ENCODE results near the gene ZGRF1. TPM values are rescaled to one million over a fixed set of nuclear protein-coding genes. Genes with fewer than 3 reads are reported as not detected.

The ZGRF1 gene
- polyA plus RNA-seq, 2 of the 4 experiments (the other 2 are of a cell fraction): 5.4 to 7.4 TPM

DNA sequence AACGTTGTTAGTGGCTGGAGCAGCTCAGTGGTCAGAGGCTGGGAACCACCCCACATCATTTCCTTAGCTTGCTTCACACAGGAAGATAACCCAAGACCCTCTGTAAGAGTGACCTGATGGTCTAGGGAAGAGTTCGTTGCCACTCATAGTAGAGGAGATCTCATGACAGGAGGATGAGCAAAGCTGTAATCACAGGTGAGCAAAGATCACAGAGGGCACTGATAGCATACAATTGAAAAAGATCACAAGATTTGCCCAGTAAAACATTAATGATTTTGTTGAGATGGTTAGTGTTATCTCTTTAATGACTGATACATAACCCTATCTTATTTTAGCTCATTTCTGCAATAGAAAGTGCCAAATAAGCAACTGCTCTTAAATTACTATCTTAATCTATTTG, 44.3 kb upstream of the ZGRF1 start:
- WGBS (ENCODE audit: missing lambda C conversion rate): 6% methylated on average over 2 of the region's 2 CpGs
- Histone ChIP-seq H3K4me2 (no peak overlapping the region), H3K4me1 (no peaks in the 10 kb centered on the region), H3K4me3 (no peak overlapping the region), H3K9me3 (no peaks in the 10 kb centered on the region), H3K27ac (no peak overlapping the region)
- TF ChIP-seq, protein P1, sequence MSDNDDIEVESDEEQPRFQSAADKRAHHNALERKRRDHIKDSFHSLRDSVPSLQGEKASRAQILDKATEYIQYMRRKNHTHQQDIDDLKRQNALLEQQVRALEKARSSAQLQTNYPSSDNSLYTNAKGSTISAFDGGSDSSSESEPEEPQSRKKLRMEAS (IDR thresholded peaks at IDR 0.05): no peak
- TF ChIP-seq ZSCAN20 (CRISPR knock-in tag; IDR thresholded peaks at IDR 0.05) (no peak), FOSB (CRISPR knock-in tag; IDR thresholded peaks at IDR 0.05) (no peak), MYC (IDR thresholded peaks at IDR 0.05; ENCODE audit: borderline replicate concordance, low read length) (no peak), HDAC2 (IDR thresholded peaks at IDR 0.05) (no peak), BHLHE40 (IDR thresholded peaks at IDR 0.05; ENCODE audit: low read depth, low read length) (no peak), MAZ (IDR thresholded peaks at IDR 0.05; ENCODE audit: borderline replicate concordance, low read depth, low read length) (no peak), CEBPB (IDR thresholded peaks at IDR 0.05) (no peak), TFCP2L1 (CRISPR knock-in tag; IDR thresholded peaks at IDR 0.05) (no peak), RAD21 (conservative IDR thresholded peaks at IDR 0.05 in 1 of 2, IDR thresholded peaks at IDR 0.05 in 1 of 2) (no peak), SMC3 (IDR thresholded peaks at IDR 0.05) (no peak), HOXA7 (CRISPR knock-in tag; IDR thresholded peaks at IDR 0.05) (no peak)
- TF ChIP-seq, protein P2, sequence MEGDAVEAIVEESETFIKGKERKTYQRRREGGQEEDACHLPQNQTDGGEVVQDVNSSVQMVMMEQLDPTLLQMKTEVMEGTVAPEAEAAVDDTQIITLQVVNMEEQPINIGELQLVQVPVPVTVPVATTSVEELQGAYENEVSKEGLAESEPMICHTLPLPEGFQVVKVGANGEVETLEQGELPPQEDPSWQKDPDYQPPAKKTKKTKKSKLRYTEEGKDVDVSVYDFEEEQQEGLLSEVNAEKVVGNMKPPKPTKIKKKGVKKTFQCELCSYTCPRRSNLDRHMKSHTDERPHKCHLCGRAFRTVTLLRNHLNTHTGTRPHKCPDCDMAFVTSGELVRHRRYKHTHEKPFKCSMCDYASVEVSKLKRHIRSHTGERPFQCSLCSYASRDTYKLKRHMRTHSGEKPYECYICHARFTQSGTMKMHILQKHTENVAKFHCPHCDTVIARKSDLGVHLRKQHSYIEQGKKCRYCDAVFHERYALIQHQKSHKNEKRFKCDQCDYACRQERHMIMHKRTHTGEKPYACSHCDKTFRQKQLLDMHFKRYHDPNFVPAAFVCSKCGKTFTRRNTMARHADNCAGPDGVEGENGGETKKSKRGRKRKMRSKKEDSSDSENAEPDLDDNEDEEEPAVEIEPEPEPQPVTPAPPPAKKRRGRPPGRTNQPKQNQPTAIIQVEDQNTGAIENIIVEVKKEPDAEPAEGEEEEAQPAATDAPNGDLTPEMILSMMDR (IDR thresholded peaks at IDR 0.05): no peak
- TF ChIP-seq, protein P3, sequence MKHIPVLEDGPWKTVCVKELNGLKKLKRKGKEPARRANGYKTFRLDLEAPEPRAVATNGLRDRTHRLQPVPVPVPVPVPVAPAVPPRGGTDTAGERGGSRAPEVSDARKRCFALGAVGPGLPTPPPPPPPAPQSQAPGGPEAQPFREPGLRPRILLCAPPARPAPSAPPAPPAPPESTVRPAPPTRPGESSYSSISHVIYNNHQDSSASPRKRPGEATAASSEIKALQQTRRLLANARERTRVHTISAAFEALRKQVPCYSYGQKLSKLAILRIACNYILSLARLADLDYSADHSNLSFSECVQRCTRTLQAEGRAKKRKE (CRISPR knock-in tag; IDR thresholded peaks at IDR 0.05; ENCODE audit: low read depth): no peak
- TF ChIP-seq, protein P4, sequence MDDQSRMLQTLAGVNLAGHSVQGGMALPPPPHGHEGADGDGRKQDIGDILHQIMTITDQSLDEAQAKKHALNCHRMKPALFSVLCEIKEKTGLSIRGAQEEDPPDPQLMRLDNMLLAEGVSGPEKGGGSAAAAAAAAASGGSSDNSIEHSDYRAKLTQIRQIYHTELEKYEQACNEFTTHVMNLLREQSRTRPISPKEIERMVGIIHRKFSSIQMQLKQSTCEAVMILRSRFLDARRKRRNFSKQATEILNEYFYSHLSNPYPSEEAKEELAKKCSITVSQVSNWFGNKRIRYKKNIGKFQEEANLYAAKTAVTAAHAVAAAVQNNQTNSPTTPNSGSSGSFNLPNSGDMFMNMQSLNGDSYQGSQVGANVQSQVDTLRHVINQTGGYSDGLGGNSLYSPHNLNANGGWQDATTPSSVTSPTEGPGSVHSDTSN (IDR thresholded peaks at IDR 0.05): no peak
- ATAC-seq (no peak), FAIRE-seq (no peak), DNase-seq (ENCODE audit: low read depth in 1 of 2, low spot score in 1 of 2) (no peak)
- ChIA-PET POLR2A (no interaction called here), CTCF (interaction anchor here (0.9 to 1.8 kb wide), 4 partner anchors 31 to 85 kb away, joined by 3 to 5 read pairs (median 4); no protein-coding TSS in a partner anchor)

DNA sequence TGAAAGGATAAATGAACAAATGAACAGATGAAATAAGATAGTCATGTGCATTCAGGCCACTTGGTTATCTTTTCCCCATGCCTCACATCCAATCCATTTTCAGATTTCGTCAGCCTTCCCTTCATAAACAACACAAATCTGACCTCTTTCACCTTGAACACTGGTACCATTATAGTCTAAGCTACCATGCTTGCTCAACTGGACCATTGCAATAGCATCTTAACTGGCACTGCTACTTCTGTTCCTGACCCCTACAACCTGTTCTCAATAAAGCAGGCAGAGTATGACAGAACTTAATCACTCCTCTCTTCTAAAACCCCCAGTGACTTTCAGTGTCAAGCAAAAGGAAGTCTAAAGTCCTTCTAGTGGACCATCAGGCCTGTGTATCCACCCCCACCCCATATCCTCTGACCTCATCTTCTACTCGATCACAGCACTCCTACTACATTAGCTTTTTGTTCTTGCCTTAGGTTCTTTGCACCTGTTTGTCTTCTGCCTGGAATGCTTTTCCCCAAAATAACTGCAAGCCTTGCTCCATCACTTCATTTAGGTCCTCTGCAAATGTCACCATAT, 40.9 kb upstream of the ZGRF1 start:
- H3K4me3 ChIP-seq: no peak overlapping the region
- no peaks in the 10 kb centered on the region for H3K9me3 ChIP-seq
- POLR2A ChIA-PET: no interaction called here
- no peaks in the 10 kb centered on the region for H3K4me1 ChIP-seq
- no peak for DNase-seq (ENCODE audit: low read depth in 1 of 2, low spot score in 1 of 2)
- no peak for ATAC-seq
- no peak overlapping the region for H3K4me2 ChIP-seq
- FAIRE-seq: no peak
- CTCF ChIA-PET: no interaction called here
- TF ChIP-seq PHF8 (IDR thresholded peaks at IDR 0.05; ENCODE audit: borderline replicate concordance, low read depth): no peak
- no peak overlapping the region for H3K27ac ChIP-seq
- 69% methylated on average over 2 of the region's 2 CpGs for WGBS (ENCODE audit: missing lambda C conversion rate)

DNA sequence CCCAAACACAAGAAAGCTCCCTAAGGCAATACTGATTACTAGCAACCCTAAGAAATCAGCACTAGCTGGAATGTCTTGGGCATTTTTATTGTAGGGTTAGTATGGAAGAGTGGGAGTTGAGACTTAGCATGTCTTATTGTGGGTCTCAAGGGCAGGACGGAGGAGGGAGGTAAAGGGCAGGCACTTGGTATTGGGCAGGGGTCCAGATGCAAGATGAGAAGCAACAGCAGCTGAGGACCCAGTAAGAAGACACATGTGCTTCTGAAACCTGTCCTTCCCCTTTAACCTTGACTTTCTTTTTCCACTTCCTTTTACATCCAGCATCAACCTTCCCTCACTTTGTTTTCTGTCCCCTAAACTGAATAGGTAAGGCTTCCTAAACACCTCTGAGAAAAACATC, 37.7 kb upstream of the ZGRF1 start:
- DNase-seq (ENCODE audit: low read depth in 1 of 2, low spot score in 1 of 2): no peak
- Histone ChIP-seq H3K9me3 (no peaks in the 10 kb centered on the region), H3K4me2 (no peak overlapping the region), H3K4me1 (no peaks in the 10 kb centered on the region), H3K27ac (no peak overlapping the region), H3K4me3 (no peak overlapping the region)
- ChIA-PET POLR2A (no interaction called here), CTCF (interaction anchor here (0.6 kb wide), 1 partner anchor 57 kb away, joined by 4 read pairs; no protein-coding TSS in a partner anchor)
- 35% methylated on average over 1 of the region's 1 CpG for WGBS (ENCODE audit: missing lambda C conversion rate)
- ATAC-seq: no peak
- TF ChIP-seq HOXA7 (CRISPR knock-in tag; IDR thresholded peaks at IDR 0.05): no peak
- no peak for TF ChIP-seq CEBPB (IDR thresholded peaks at IDR 0.05)
- TF ChIP-seq FOSL2 (IDR thresholded peaks at IDR 0.05): no peak
- TF ChIP-seq FOSL2 (CRISPR knock-in tag; IDR thresholded peaks at IDR 0.05): no peak
- TF ChIP-seq CHD4 (IDR thresholded peaks at IDR 0.05; ENCODE audit: borderline replicate concordance): no peak
- TF ChIP-seq, protein P5, sequence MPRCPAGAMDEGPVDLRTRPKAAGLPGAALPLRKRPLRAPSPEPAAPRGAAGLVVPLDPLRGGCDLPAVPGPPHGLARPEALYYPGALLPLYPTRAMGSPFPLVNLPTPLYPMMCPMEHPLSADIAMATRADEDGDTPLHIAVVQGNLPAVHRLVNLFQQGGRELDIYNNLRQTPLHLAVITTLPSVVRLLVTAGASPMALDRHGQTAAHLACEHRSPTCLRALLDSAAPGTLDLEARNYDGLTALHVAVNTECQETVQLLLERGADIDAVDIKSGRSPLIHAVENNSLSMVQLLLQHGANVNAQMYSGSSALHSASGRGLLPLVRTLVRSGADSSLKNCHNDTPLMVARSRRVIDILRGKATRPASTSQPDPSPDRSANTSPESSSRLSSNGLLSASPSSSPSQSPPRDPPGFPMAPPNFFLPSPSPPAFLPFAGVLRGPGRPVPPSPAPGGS (IDR thresholded peaks at IDR 0.05): no peak
- TF ChIP-seq KDM1A (IDR thresholded peaks at IDR 0.05; ENCODE audit: low read depth): no peak
- no peak for TF ChIP-seq HDAC2 (IDR thresholded peaks at IDR 0.05)
- TF ChIP-seq SMC3 (IDR thresholded peaks at IDR 0.05): no peak
- TF ChIP-seq CBX2 (IDR thresholded peaks at IDR 0.05; ENCODE audit: borderline replicate concordance, low read depth): no peak
- TF ChIP-seq ZC3H11A (IDR thresholded peaks at IDR 0.05): no peak
- TF ChIP-seq TP53 (CRISPR knock-in tag; IDR thresholded peaks at IDR 0.05): no peak
- TF ChIP-seq EHMT2 (IDR thresholded peaks at IDR 0.05; ENCODE audit: low read depth): no peak
- no peak for TF ChIP-seq MAZ (IDR thresholded peaks at IDR 0.05; ENCODE audit: borderline replicate concordance, low read depth, low read length)
- TF ChIP-seq JUNB (IDR thresholded peaks at IDR 0.05): no peak
- TF ChIP-seq RCOR1 (IDR thresholded peaks at IDR 0.05; ENCODE audit: low read depth, low read length): no peak
- no peak for TF ChIP-seq RNF2 (IDR thresholded peaks at IDR 0.05; ENCODE audit: borderline replicate concordance, low read depth)
- TF ChIP-seq NFE2L2 (conservative IDR thresholded peaks at IDR 0.05; ENCODE audit: low read length): no peak
- TF ChIP-seq GATA3 (IDR thresholded peaks at IDR 0.05; ENCODE audit: borderline replicate concordance): no peak
- no peak for TF ChIP-seq RFX5 (IDR thresholded peaks at IDR 0.05)
- no peak for FAIRE-seq

Data from A549 (cell line).